Activated CD4-positive, alpha-beta T cell treated with anti-CD3 and anti-CD28 coated beads, Interleukin-2, amount 10 ng/mL, durations not matched to agents 24 days and 14 days (primary cell): ENCODE results near the gene OR4C3. TPM values are rescaled to one million over a fixed set of nuclear protein-coding genes. Genes with fewer than 3 reads are reported as not detected.

Experiments used
- total RNA-seq: library from RNA; stranded (reverse); gene quantifications from 2 replicates; pipeline ENCODE4 v1.2.3, GENCODE V29; 2022

The OR4C3 gene
- total RNA-seq, 1 donor from 2014 or later: not detected

Other genes with a start within 250 kb of the OR4C3 start
- not detected in 2 replicates for gene OR4B1, start 108.1 kb upstream of the OR4C3 start, total RNA-seq
- gene OR4X2, start 79.8 kb upstream of the OR4C3 start, total RNA-seq: not detected in 2 replicates
- not detected in 2 replicates for gene OR4X1, start 61.1 kb upstream of the OR4C3 start, total RNA-seq
- gene OR4S1, start 18.7 kb upstream of the OR4C3 start, total RNA-seq: not detected in 2 replicates
- not detected in 2 replicates for gene OR4C5, start 41.5 kb downstream of the OR4C3 start, total RNA-seq
- gene OR4A47, start 163.9 kb downstream of the OR4C3 start, total RNA-seq: not detected in 2 replicates